ENCODE measurements around the gene UGDH.
"Not testable (repeated sequence)": the region's sequence is repeated elsewhere in the genome, so short reads cannot be mapped to it uniquely, and the experiment has no call there.

Gene UGDH

DNA sequence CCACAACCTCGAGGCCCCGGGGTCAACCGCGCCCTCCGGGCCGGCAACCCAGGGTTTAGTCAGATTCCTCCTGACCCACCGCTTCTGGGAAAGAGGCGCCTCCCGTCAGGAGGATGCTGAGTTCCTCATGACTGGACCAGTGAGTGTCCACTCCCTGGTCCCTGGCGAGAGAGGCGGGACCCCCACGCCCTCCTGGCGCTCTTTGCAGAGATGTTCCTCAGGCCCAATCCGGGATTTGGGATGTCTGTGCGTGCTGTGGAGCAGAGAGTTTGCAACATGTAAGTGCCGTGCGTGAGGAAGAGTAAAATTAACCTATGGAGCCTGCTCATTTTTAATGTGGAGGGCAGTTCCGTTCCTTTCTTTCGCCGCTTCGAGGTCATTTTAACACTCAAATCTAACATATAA lies 824 bp upstream of the UGDH start:
- DNase-seq (ENCODE audit: low read depth): peak; percentile 36

DNA sequence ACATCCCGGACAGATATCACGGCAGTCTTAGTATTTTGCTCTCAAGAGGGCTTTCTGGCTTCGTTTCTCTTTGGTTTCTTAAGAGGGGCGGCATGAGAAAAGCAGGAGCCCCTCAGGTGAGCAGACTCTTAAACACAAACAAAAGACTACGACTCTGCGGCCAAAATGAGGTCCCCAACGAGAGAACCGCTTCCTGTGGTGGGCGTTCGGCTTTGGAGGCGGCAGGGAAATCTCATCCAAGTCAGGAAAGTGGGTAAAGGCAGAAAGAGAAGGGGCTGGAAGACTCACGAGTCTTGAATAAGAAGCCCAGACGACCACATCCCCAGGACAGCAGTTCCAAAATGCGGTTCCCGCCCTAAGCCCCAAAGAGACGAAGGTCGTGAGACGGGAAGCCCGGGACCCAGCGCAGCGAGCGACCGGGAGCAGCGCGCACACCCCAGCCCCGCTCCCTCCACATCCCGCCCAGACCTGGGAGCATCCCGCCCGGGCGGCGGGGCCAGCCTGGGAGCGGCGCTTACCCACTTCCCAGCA lies 409 bp downstream of the UGDH start:
- DNase-seq (ENCODE audit: low read depth): no peak

DNA sequence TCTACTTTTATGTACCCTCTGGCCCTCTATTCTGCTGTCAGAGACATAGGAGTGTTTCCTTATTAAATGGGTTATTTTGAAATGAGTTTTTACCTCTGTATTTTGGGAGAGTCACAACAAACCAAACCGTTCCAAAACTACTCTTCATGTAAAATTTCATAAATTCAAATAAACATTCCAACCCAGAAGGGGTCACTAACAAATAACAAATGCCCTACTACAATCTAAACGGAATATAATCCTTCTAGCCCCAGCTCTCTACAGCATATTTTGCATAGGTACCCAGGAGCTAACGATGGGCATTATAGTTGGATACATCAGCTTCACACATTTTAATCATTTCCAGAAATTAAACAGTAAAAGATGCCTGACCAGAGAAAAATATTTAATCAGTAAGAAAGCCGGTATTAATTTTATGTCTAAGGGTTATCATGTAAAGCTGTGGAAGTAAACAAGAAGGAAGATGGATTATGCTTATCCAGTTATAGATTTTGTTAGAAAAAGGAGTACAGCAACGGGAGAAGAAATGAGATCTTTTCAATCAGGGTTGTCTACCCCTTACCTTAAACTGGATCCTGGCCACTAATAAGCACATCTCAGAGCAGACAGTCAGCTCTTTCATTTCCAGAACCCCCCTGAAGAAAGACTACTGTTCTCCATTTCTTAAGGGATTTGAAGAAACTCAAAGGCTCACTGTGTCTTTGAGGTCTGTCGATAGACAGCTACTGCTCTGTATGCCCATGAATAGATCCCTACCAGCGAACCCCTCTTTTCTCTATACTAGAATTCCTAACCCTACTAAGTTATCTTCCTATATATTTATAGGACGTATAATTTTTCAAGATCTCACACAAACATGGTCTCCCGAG lies 1.2 kb downstream of the UGDH start:
- no peak for DNase-seq (ENCODE audit: low read depth)

DNA sequence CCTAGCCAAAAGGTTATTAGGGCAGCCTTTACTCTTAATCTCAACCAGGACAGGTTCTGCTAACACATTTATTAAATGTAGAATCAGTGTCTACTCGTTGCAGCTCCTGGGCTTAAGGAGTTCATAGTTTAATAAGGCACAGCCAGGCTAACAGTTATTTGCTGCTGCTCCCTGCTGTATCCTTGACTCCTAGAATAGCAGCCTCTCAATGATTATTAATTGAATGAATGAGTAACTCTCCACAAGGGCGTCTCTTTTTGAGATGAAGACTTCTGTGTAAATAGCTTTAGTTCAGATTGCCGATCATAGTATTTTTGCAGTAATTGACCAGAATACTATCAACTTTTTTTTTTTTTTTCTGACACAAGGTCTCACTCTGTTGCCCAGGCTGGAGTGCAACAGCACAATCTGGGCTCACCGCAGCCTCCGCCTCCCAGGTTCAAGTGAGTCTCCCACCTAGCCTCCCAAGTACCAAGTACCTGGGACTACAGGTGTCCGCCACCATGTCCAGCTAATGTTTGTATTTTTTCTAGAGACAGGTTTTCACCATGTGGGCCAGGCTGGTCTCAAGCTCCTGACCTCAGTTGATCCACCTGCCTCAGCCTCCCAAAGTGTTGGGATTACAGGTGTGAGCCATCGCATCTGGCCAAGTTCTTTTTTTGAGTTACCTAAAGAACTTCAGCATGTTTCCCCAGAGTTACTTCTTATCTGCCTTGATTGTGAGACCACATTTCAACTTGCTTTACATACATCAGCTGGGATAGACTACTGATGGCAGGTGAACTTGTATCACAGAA lies 2.9 kb downstream of the UGDH start:
- DNase-seq (ENCODE audit: low read depth): no peak

DNA sequence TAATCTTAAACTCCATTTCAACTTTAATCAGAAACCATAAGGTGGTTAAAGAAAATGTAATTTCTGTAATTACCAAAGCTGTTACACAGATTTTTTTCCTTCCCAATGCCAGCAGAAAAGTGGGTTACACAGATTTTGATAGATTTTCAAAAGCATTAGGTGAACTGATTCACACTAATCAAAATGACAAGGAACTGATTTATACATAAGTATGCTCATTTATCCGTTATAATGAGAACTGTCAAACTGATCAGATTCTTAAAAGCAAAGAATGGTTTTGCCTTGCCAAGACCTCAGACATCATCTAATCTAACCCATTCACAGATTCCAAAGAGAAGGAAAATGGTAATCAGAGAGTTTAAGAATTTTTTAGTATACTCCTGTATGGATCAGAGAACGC lies 5.2 kb downstream of the UGDH start:
- no peak for DNase-seq (ENCODE audit: low read depth)

DNA sequence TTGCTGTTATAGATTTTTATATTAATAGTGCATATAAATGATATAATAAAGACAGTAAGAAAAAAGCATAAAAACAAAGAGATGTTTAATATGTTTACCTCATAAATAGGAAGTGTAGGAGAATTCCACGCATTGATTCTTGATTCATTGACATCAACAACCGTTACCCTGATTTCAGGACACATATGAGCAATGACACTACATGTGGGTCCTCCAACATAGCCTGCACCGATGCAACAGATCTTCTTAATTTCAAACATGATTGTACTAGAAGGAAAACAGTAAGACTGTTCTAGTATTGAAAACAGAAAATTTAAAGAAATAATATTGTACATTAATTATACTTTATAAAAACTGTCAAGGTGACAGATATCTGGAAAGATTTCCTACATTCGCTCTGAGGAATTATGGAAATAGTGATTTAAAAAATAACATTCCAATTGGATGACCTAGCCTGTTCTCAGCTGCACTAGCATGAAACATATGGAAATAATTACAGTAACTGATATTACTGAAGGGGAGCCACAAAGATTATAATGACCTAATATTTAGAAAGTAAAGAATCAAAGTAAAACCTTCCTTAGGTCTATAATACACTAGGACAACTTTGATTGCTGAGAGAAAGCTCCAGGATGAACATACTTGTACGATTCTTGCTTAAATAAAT lies 5.9 kb downstream of the UGDH start:
- no peak for DNase-seq (ENCODE audit: low read depth)

DNA sequence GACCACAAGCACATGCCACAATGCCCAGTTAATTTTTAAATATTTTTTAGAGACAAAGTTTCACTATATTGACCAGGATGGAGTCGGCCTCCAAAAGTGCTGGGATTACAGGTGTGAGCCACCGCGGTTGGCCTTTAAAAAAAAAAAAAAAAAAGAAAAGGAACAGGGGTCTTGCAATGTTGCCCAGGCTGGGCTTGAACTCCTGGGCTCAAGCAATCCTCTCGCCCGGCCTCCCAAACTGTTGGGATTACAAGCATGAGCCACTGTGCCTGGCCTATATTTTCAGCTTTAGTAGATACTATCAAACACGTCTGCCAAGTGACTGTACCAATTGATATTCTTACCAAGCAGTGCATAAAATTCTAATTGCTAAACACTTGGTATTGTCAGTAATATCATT lies 8.8 kb downstream of the UGDH start:
- no peak for DNase-seq (ENCODE audit: low read depth)

DNA sequence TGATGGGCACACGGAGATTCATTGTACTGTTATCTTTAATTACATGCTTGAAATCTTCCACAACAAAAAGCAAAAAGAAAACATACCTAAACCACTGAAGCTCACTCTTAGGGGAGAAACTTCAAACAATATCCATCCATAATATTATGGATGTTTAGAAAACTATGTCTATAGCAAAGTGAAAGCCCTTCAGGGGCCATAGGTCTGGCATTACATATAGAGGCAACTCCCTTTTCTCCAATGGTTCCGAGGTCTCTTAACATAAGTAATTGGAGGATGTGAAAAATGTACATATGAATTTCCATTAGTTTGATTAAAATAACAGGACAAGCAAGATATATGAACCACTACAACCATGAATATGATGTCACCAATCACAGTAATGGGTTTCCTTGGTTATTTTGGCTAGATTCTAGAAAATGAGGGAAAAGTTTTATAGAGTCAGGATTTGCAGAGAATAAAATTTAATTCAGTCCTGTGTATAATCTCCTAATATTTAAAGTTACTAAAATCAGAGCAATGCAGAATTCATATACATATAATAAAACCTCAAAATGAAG lies 10.8 kb downstream of the UGDH start:
- DNase-seq (ENCODE audit: low read depth): no peak

DNA sequence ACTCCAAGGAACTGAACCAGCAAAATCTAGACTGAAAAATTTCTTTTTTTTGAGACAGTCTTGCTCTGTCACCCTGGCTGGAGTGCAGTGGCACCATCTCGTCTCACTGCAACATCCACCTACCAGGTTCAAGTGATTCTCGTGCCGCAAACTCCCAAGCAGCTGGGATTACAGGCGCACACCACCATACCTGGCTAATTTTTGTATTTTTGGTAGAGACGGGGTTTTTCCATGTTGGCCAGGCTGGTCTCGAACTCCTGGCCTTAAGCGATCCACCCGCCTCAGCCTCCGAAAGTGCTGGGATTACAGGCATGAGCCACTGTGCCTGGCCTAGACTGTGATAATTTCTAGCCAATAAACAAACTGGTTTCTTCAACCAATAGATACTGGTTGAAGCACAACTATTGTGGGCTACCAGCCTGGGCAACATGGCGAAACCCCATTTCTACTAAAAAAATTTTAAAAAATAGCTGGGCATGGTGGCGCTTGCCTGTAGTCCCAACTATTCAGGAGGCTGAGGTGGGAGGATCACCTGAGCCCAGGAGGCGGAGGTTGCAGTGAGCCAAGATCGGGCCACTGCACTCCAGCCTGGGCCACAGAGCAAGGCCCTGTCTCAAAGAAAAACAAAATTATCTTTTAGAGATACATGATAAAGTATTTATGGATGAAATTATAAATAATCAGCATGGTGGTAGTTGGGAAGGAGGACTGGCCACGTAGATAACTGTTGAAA lies 11.4 kb downstream of the UGDH start:
- DNase-seq (ENCODE audit: low read depth): not testable (repeated sequence)

DNA sequence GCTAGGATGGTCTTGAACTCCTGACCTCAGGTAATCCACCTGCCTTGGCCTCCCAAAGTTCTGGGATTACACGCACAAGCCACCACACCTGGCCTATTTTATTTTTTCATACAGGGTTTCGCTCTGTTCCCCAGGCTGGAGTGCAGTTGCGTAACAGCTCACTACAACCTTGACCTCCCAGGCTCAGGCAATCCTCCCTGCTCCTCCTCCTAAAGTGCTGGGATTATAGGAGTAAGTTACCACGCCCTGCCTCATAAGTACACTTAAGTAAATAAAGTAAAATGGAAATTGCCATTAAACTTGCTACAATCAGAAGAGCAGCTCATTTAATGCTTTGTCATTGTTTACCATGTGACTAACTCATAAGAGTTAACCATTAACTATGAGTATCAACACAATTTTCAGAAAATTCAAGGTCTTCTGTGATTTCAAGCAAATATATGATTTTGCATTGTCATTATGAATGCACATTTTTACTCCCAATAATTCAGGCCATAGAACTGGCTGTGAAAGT lies 12.3 kb downstream of the UGDH start:
- no peak for DNase-seq (ENCODE audit: low read depth)

DNA sequence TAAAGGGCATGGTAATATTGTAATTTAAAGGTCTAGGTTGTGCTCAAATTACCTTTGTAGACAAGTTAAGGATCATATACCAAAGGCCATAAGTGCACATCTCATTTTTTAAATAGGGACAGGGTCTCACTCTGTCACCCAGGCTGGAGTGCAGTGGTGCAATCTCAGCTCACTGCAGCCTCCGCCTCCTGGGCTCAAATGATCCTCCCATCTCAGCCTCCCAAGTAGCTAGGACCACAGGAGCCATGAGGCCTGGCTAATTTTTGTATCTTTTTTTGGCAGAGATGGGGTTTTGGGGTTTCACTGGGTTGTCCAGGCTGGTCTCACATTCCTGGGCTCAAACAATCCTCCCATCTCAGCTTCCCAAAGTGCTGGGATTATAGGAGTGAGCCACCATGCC lies 13.0 kb downstream of the UGDH start:
- not testable (repeated sequence) for DNase-seq (ENCODE audit: low read depth)

DNA sequence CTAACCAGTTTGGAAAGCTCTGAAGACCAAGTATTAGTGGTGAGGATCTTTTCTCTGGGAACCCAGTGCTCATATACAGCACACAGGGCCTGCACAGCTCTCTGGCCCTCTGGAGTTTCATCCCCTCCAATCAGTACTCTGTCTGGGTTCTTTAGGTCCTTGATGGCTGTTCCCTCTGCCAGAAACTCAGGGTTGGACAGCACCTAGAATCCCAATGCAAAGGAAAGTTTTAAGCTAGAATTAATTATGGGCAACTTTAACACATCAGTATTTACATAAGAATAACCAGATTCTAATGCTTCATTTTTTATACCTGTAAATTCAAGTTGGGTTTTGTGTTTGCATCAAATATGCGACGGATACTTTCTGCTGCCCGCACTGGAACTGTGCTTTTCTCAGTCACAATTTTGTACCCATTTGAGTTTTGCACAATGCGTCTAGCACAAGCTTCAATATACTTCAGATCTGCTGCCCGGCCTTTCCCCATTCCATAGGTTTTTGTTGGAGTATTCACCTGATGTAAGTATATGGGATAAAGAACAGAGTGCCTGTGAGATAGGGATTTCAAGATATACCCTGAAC lies 16.8 kb downstream of the UGDH start:
- no peak for DNase-seq (ENCODE audit: low read depth)

DNA sequence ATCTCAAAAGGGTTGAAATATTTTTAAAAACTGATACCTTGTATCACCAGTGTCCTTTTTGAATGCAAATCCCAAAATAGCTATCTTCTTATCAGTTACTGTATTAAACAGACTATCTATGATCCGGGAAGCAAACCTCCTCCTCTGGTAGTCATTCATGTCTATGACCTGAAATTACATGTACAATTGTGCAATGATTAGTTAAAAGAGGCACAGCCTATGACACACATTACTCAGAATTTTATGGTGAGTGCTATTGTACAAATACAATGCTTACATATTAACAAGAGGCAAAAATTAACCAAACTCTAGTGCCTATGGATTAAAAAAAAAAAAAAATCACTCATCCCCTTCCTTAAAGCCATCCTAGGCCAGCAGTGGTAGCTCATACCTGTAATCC lies 21.7 kb downstream of the UGDH start:
- DNase-seq (ENCODE audit: low read depth): no peak

DNA sequence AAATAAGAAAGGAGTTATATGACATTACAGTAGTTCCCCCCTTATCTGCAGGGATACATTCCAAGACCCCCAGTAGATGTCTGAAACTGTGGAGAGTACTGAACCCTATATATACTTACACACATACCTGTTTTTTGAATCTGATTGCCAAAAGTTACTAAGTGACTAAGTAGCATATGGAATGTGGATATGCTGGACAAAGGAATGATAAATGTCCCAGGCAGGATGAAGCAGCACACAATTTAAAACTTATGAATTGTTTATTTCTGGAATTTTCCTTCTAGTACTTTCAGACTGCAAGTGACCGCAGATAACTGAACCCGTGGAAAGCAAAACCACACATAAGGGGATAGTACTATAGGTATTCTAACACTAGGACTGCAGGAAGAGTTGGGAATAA lies 22.7 kb downstream of the UGDH start:
- DNase-seq (ENCODE audit: low read depth): no peak

DNA sequence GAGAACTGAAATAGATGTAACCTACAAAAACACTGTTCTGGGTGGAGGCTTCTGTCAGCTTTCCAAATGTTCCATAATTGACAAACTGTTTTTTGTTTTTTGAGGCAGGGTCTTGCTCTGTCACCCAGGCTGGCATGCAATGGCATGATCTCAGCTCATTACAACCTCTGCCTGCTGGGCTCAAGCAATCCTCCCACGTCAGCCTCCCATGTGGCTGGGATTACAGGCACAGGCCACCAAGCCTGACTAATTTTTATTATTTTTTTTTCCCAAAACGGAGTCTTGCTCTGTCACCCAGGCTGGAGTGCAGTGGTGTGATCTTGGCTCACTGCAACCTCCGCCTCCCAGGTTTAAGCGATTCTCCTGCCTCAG lies 24.6 kb downstream of the UGDH start:
- DNase-seq (ENCODE audit: low read depth): not testable (repeated sequence)

DNA sequence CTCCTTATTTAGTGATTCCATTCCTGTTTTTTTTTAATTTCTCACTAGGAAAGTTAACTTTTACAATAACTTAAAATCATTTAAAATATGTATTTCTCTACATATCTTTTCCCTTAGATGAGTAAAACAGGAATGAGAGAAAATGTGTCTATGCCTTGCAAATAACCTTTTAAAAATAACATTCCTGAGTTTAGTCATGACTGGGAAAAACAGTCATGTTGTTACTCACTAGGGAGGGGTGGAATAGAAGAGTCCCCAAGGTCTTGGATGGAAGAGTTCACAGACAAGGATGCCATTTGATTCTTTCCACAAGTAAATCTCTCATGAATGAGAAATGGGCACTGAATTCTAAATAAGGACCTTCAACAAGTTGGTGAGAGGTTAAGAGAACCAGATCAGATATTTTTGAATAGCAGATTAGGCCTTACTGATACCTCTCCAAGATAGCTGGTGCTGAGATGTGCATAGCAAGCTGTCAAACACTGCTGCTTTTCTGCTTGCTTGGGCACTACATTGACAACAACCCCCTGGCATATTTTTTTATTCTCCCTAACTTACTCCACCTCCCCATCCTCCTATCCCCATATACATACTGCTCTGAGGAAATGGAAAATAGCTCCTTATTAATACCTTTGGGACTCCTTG lies 25.1 kb downstream of the UGDH start:
- DNase-seq (ENCODE audit: low read depth): peak; percentile 62

DNA sequence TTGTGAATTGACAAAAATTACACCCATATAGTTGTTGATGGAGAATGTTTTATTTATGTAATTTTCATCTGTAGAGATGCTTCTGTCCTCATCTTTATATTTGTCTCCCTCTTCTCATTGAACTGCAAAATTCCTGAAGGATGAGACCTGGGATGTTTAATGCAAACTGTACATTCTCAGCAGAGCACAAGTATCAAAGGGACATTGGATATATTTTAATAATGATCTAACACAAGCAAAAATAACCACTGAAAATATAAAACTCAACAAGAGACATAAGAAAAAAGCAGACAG lies 28.6 kb downstream of the UGDH start:
- no peak for DNase-seq (ENCODE audit: low read depth)

DNA sequence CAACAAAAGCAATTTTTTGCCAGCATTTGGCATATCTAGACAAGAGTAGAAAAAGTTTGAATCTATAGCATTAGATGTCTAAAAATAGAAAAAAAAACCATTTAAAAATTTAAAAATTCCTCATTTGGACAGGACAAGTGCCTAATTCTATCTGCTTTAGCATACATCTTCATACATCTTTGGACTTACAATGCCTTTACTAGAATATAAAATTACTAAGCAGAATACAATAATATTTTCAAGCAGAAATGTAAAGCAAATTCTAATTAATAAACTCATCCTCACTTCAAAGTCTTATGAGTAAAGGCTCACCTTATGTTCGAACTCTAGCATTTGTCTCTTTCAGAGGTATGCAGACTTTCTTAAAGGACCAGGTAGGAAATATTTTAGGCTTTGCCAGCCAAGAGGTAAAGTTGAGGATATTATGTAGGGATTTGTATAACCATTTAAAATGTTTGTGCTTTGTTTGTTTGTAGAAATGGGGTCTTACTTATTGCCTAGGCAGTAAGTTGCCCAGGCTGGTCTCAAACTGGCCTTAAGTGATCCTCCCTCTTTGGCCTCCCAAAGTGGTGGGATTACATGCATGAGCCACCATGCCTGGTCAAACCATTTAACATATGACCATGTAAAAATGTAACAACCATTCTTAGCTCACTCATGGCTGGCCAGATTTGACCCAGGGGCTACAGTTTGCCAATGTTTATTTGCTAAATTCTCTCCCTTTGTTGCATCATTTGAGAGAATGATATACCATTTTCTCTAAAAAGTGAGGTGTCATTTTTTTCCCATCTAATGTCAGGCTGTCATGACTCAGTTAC lies 29.1 kb downstream of the UGDH start:
- DNase-seq (ENCODE audit: low read depth): no peak

DNA sequence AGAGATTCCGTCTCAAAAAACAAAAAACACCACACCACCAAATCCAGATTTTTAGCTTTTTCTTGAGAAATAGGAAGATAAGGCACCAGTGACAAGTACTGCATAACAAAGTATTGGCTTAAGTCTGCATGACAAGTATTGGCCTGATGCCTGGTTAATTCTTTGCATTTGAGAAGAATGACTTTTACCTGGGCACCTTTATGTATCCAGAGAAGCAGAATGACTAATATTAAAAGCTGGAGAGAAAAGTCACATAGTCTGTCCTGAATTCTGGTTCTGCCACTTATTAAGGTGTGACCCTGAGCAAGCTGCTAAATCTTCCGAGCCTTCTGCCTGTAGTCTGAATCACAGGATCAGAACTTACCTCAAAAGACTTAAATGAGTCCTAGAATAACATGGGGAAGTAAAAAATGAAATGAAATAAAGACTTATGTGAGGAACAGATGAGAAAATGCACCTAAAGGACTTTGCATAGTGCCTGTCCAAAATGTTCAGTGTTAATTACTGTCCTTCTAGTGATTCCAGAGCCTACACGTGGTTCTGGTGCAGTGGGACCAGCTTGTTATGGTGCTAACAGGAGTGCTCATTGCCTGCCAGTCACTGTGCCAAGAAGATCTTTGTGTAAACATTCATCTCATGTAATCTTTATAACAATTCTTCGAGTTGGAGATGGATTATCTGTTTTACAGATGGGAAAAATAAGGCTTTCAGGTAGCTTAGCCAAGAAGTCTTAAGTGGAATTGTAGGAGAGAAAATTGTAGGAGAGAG lies 31.6 kb downstream of the UGDH start:
- no peak for DNase-seq (ENCODE audit: low read depth)

Data from non-pigmented ciliary epithelial cell (primary cell).